SU-DHL-6 (cell line): Measurements from ENCODE around the gene APOC3.

Experiments used
- EZH2phosphoT487 ChIP-seq: fragments of 200-600 bp; sonication (generic), shearing (Covaris generic); conservative IDR thresholded peaks from 2 replicates; pipeline ENCODE4 v1.6.1; 2018; ENCODE audit warnings: mild to moderate bottlenecking, antibody characterized with exemption, low read length, moderate library complexity, mixed read lengths
- TF ChIP-seq, protein P1 (sequence below): fragments of 200-600 bp; sonication (generic); IDR thresholded peaks from one replicate; pipeline ENCODE4 v1.5.1; 2017; ENCODE audit warnings: antibody characterized with exemption, mild to moderate bottlenecking, low read length, moderate library complexity; ENCODE audit not compliant: insufficient read depth, poor library complexity, severe bottlenecking

DNA sequence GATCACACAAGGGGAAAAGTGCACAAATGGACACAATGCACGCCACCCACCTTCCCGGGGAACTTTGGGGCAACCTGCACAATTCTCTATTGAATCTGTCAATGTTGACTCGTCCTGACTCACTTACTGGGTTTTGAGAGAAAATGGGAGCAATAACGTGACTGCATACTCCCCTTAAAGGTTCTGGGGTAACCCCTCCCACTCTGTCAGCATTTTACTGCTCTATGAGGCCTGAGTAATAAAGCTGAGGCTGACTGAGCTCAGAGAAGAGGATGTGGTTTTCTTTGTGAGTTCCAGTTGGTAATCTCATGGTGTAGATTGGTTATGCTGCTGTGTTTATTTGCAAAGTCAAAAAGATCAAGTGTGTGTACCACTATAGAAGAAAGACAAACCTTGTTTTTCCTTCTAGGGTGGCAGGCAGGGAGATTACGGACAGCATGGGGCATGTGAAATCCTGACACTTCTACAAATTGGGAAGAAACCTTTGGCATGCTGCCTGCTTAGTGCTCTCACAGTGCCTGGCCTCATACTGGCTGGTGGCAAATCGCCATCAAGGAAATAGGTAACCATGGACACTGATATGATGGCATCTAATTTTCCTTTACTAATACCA is 23.9 kb downstream of the APOC3 start:
- TF ChIP-seq, protein P1, sequence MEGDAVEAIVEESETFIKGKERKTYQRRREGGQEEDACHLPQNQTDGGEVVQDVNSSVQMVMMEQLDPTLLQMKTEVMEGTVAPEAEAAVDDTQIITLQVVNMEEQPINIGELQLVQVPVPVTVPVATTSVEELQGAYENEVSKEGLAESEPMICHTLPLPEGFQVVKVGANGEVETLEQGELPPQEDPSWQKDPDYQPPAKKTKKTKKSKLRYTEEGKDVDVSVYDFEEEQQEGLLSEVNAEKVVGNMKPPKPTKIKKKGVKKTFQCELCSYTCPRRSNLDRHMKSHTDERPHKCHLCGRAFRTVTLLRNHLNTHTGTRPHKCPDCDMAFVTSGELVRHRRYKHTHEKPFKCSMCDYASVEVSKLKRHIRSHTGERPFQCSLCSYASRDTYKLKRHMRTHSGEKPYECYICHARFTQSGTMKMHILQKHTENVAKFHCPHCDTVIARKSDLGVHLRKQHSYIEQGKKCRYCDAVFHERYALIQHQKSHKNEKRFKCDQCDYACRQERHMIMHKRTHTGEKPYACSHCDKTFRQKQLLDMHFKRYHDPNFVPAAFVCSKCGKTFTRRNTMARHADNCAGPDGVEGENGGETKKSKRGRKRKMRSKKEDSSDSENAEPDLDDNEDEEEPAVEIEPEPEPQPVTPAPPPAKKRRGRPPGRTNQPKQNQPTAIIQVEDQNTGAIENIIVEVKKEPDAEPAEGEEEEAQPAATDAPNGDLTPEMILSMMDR, result no peak
- TF ChIP-seq EZH2phosphoT487, result no peak
